Keratinocyte (primary cell): Measurements from ENCODE around the gene WDCP.

Source experiments
- EZH2 ChIP-seq: IDR thresholded peaks from one replicate; pipeline ENCODE4 v1.6.1; 2012; ENCODE audit warnings: inconsistent platforms, mild to moderate bottlenecking, low read length, moderate library complexity
- TF ChIP-seq, protein P1 (sequence below), 3 experiments: IDR thresholded peaks in 1 of 3; conservative IDR thresholded peaks in 1 of 3; optimal IDR thresholded peaks in 1 of 3; 2 replicates in 2 of 3; 3 replicates in 1 of 3; pipeline versions ENCODE3 to v1.5.1; 2011; ENCODE audit warnings: low read length in 3 of 3, mild to moderate bottlenecking in 3 of 3, moderate library complexity in 2 of 3, control low read depth in 1 of 3, inconsistent platforms in 1 of 3; ENCODE audit not compliant: insufficient read depth in 2 of 3; ENCODE audit errors: extremely low read depth in 1 of 3

DNA sequence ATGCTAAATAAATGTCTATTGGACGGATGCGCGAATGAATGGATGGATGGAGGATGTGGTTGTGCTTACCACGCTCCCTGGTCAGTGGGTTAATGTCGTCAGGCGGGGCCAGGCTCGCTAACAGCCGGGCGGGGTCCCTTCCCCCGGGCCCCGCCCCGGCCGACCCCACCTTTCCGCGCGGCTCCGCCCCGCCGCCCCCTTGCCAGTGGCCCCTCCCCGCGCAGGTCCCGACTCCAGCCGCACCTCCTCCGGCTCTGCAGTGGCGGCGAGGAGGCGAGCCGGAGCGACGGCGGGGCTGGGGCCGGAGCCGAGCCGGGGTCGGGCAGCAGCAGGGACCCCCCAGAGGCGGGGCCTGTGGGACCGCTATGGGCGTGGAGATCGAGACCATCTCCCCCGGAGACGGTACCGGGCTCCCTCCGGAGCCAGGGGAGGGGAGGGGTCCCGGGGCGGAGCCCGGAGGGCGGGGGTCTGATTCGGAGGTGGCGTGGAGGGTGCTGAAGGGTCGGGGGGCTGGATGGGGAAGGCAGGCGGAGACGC is 2.4 kb upstream of the WDCP start, which contains the start of gene FKBP1B:
- TF ChIP-seq, protein P1, sequence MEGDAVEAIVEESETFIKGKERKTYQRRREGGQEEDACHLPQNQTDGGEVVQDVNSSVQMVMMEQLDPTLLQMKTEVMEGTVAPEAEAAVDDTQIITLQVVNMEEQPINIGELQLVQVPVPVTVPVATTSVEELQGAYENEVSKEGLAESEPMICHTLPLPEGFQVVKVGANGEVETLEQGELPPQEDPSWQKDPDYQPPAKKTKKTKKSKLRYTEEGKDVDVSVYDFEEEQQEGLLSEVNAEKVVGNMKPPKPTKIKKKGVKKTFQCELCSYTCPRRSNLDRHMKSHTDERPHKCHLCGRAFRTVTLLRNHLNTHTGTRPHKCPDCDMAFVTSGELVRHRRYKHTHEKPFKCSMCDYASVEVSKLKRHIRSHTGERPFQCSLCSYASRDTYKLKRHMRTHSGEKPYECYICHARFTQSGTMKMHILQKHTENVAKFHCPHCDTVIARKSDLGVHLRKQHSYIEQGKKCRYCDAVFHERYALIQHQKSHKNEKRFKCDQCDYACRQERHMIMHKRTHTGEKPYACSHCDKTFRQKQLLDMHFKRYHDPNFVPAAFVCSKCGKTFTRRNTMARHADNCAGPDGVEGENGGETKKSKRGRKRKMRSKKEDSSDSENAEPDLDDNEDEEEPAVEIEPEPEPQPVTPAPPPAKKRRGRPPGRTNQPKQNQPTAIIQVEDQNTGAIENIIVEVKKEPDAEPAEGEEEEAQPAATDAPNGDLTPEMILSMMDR (optimal IDR thresholded peaks at IDR 0.05 in 1 of 3, IDR thresholded peaks at IDR 0.05 in 1 of 3, conservative IDR thresholded peaks at IDR 0.05 in 1 of 3; ENCODE audit: extremely low read depth in 1 of 3, insufficient read depth in 2 of 3, low read length in 3 of 3) = no peak
- no peak for TF ChIP-seq EZH2
